Right renal pelvis (tissue), 4 donors: Measurements from ENCODE around the gene ANKRD12. TPM values are rescaled to one million over a fixed set of nuclear protein-coding genes. Genes with fewer than 3 reads are reported as not detected.

Experiments
- DNase-seq, 4 donors: peaks; one replicate each; pipeline ENCODE4 v3.0.0-alpha.2; 2013; ENCODE audit warnings: low read depth in 4 of 4, low spot score in 3 of 4, missing footprints in 1 of 4
- polyA plus RNA-seq, 4 donors: library from polyadenylated mRNA; unstranded; fragments of 120-200 nt; gene quantifications; one replicate each; pipeline ENCODE4 v1.2.1, GENCODE V29; 2013; ENCODE audit not compliant: insufficient read length in 4 of 4

Gene ANKRD12
- polyA plus RNA-seq, 4 donors, result 28.1 to 34.3 (median 32.8) TPM

GRCh38 chr18:9278028-9278427, 141.4 kb downstream of the ANKRD12 start:
- no peak for DNase-seq

GRCh38 chr18:9280849-9281248, 144.3 kb downstream of the ANKRD12 start:
- DNase-seq, result peak in 3 of 4 donors; percentile 10 to 16 (median 12)

- no peak for DNase-seq
Measured at GRCh38 chr18:9281780-9282179, 145.2 kb downstream of the ANKRD12 start.

GRCh38 chr18:9283791-9284190, 147.2 kb downstream of the ANKRD12 start:
- DNase-seq, result no peak

- DNase-seq, result no peak
Measured at GRCh38 chr18:9285604-9286003, 149.0 kb downstream of the ANKRD12 start.

GRCh38 chr18:9287036-9287435, 150.5 kb downstream of the ANKRD12 start:
- no peak for DNase-seq

- DNase-seq, result no peak
Measured at GRCh38 chr18:9289698-9290097, 153.1 kb downstream of the ANKRD12 start.

- DNase-seq, result no peak
Measured at GRCh38 chr18:9290156-9290555, 153.6 kb downstream of the ANKRD12 start.

- DNase-seq, result no peak
Measured at GRCh38 chr18:9292047-9292446, 155.5 kb downstream of the ANKRD12 start.

GRCh38 chr18:9293948-9294347, 157.4 kb downstream of the ANKRD12 start:
- no peak for DNase-seq

GRCh38 chr18:9296233-9297006, 159.8 kb downstream of the ANKRD12 start:
- no peak for DNase-seq

GRCh38 chr18:9297007-9297393, 160.4 kb downstream of the ANKRD12 start:
- no peak for DNase-seq

GRCh38 chr18:9304388-9305070, 167.9 kb downstream of the ANKRD12 start:
- no peak for DNase-seq

- DNase-seq, result no peak
Measured at GRCh38 chr18:9319333-9319732, 182.8 kb downstream of the ANKRD12 start.

- DNase-seq, result peak in 2 of 4 donors; percentile 31 to 37
Measured at GRCh38 chr18:9321017-9321452, 184.5 kb downstream of the ANKRD12 start.

GRCh38 chr18:9321736-9322135, 185.2 kb downstream of the ANKRD12 start:
- DNase-seq, result no peak

- no peak for DNase-seq
Measured at GRCh38 chr18:9322744-9323143, 186.2 kb downstream of the ANKRD12 start.

- DNase-seq, result no peak
Measured at GRCh38 chr18:9323750-9324445, 187.3 kb downstream of the ANKRD12 start.

GRCh38 chr18:9325716-9326115, 189.1 kb downstream of the ANKRD12 start:
- DNase-seq, result no peak

GRCh38 chr18:9328776-9329175, 192.2 kb downstream of the ANKRD12 start:
- DNase-seq, result no peak

GRCh38 chr18:9329471-9329870, 192.9 kb downstream of the ANKRD12 start:
- no peak for DNase-seq
